HCT116 (cell line): ENCODE results near the gene BSPRY. TPM values are rescaled to one million over a fixed set of nuclear protein-coding genes. Genes with fewer than 3 reads are reported as not detected.
"Not testable (repeated sequence)": the region's sequence is repeated elsewhere in the genome, so short reads cannot be mapped to it uniquely, and the experiment has no call there.

Experiments used
- ATAC-seq: fragments of 200-7000 bp; cut with Tn5 transposase; 2 replicates; pipeline ENCODE4 v1.9.1; 2020; ENCODE audit warnings: mild to moderate bottlenecking, moderate library complexity
- BruUV-seq: library from RNA; stranded (reverse); fragments of 400-500 nt; replicated peaks from 2 replicates; lab custom pipeline; 2021; lab: Mats Ljungman, UMichigan
- CTCF ChIA-PET: fragments of 300-600 bp; sonication (Branson Sonifier 250); formaldehyde crosslinking; loops from one replicate; lab custom pipeline; 2021; ENCODE audit warnings: antibody characterized with exemption; lab: Charles Lee
- POLR2A ChIA-PET: fragments of 300-600, 350-600 bp; sonication (Branson Sonifier 250); formaldehyde crosslinking; loops from one replicate; lab custom pipeline; 2021; ENCODE audit warnings: antibody characterized with exemption; lab: Charles Lee
- RAD21 ChIA-PET, 2 experiments: fragments of 300-600 bp; sonication (Branson Sonifier 250); formaldehyde crosslinking; loops; one replicate each; lab custom pipeline; 2023; ENCODE audit warnings: low total read pairs in 2 of 2; ENCODE audit not compliant: uncharacterized antibody in 2 of 2, unreplicated experiment in 2 of 2, low non-redundant PET in 1 of 2; lab: Charles Lee
- DNase-seq: peaks from one replicate; pipeline ENCODE4 v3.0.0-alpha.2; 2010; ENCODE audit warnings: low read depth, low spot score
- H2AFZ ChIP-seq: fragments of 200-600 bp; shearing (Covaris generic), sonication (generic); 2 replicates; pipeline ENCODE4 v1.6.1; 2017; ENCODE audit warnings: low read depth, mixed run types, mixed read lengths, antibody characterized with exemption, low read length; ENCODE audit not compliant: poor library complexity, severe bottlenecking
- H3K27ac ChIP-seq: 2 replicates; pipeline ENCODE4 v1.5.1; 2012; ENCODE audit warnings: low read depth, low read length
- H3K27me3 ChIP-seq: fragments of 200-600 bp; sonication (generic); 2 replicates; pipeline ENCODE4 v1.6.1; 2016; ENCODE audit warnings: mixed run types, low read length, mixed read lengths; ENCODE audit not compliant: insufficient read depth
- H3K36me3 ChIP-seq, 2 experiments: fragments of 200-500 bp in 1 of 2; fragments of 200-600 bp in 1 of 2; sonication (Bioruptor generic) in 1 of 2; sonication (generic) in 1 of 2; 2 replicates each; pipeline versions ENCODE4 v1.5.1 to v1.6.1; 2014 to 2016; ENCODE audit warnings: low read length in 2 of 2, inconsistent platforms in 1 of 2, mixed read lengths in 1 of 2, mixed run types in 1 of 2; ENCODE audit not compliant: insufficient read depth in 2 of 2, control insufficient read depth in 1 of 2
- H3K4me1 ChIP-seq, 2 experiments: fragments of 200-600 bp in 1 of 2; sonication (generic) in 1 of 2; 2 replicates each; pipeline versions ENCODE4 v1.5.1 to v1.6.1; 2012 to 2017; ENCODE audit warnings: low read length in 2 of 2, inconsistent platforms in 1 of 2, mild to moderate bottlenecking in 1 of 2, mixed read lengths in 1 of 2, mixed run types in 1 of 2, moderate library complexity in 1 of 2; ENCODE audit not compliant: insufficient read depth in 2 of 2, control insufficient read depth in 1 of 2
- H3K4me2 ChIP-seq: fragments of 200-600 bp; sonication (generic); 2 replicates; pipeline ENCODE4 v1.6.1; 2017; ENCODE audit warnings: mixed run types, low read length, mixed read lengths
- H3K4me3 ChIP-seq, 2 experiments: fragments of 200-600 bp in 1 of 2; sonication (generic) in 1 of 2; replicated peaks in 1 of 2; 2 replicates each; pipeline ENCODE4 v1.5.1; 2011 to 2016; ENCODE audit warnings: low read length in 2 of 2, control low read depth in 1 of 2, low read depth in 1 of 2, mild to moderate bottlenecking in 1 of 2, mixed read lengths in 1 of 2, mixed run types in 1 of 2
- H3K79me2 ChIP-seq: fragments of 200-600 bp; sonication (generic); 2 replicates; pipeline ENCODE4 v1.6.1; 2017; ENCODE audit warnings: mild to moderate bottlenecking, mixed run types, low read length, moderate library complexity, mixed read lengths; ENCODE audit not compliant: insufficient read depth
- H3K9ac ChIP-seq: fragments of 200-600 bp; sonication (generic); 2 replicates; pipeline ENCODE4 v1.6.1; 2016; ENCODE audit warnings: low read length, mixed read lengths
- H3K9me2 ChIP-seq: fragments of 200-600 bp; sonication (generic), shearing (Covaris generic); 2 replicates; pipeline ENCODE4 v1.6.1; 2017; ENCODE audit warnings: mixed run types, mild to moderate bottlenecking, moderate library complexity; ENCODE audit not compliant: insufficient read depth
- H3K9me3 ChIP-seq, 2 experiments: fragments of 200-500 bp in 1 of 2; fragments of 200-600 bp in 1 of 2; sonication (Bioruptor generic) in 1 of 2; sonication (generic) in 1 of 2; 2 replicates each; pipeline ENCODE4 v1.6.1; 2014 to 2017; ENCODE audit warnings: low read length in 2 of 2, mixed read lengths in 2 of 2, inconsistent platforms in 1 of 2, low read depth in 1 of 2, mild to moderate bottlenecking in 1 of 2, mixed run types in 1 of 2, moderate library complexity in 1 of 2; ENCODE audit not compliant: control insufficient read depth in 1 of 2, insufficient read depth in 1 of 2
- H4K20me1 ChIP-seq: fragments of 200-600 bp; sonication (generic), shearing (Covaris generic); 2 replicates; pipeline ENCODE4 v1.6.1; 2017; ENCODE audit warnings: mixed run types, mild to moderate bottlenecking, moderate library complexity; ENCODE audit not compliant: insufficient read depth
- CEBPB ChIP-seq: IDR thresholded peaks from 2 replicates; pipeline ENCODE4 v1.6.1; 2012; ENCODE audit warnings: low read depth
- EZH2phosphoT487 ChIP-seq: fragments of 200-600 bp; IDR thresholded peaks from 2 replicates; pipeline ENCODE4 v1.6.1; 2018; ENCODE audit warnings: antibody characterized with exemption, borderline replicate concordance
- FOSL1 ChIP-seq: IDR thresholded peaks from 2 replicates; pipeline ENCODE4 v1.6.1; 2012; ENCODE audit warnings: low read depth
- POLR2A ChIP-seq: IDR thresholded peaks from 2 replicates; pipeline ENCODE4 v1.7.0; 2011; ENCODE audit warnings: borderline replicate concordance; ENCODE audit not compliant: insufficient read depth, insufficient read length; ENCODE audit errors: extremely low read depth
- POLR2AphosphoS5 ChIP-seq: IDR thresholded peaks from 2 replicates; pipeline ENCODE4 v1.6.1; 2011; ENCODE audit warnings: mild to moderate bottlenecking, low read depth, low read length, moderate library complexity
- SIN3A ChIP-seq: IDR thresholded peaks from 2 replicates; pipeline ENCODE4 v1.6.1; 2012; ENCODE audit warnings: low read depth
- YY1 ChIP-seq: IDR thresholded peaks from 2 replicates; pipeline ENCODE4 v1.6.1; 2011; ENCODE audit warnings: low read length, low read depth, moderate library complexity, mild to moderate bottlenecking; ENCODE audit not compliant: insufficient replicate concordance; ENCODE audit errors: extremely low read depth
- ZBTB33 ChIP-seq: IDR thresholded peaks from 2 replicates; pipeline ENCODE4 v1.6.1; 2011; ENCODE audit warnings: mild to moderate bottlenecking, low read length, moderate library complexity; ENCODE audit not compliant: insufficient replicate concordance; ENCODE audit errors: extremely low read depth
- ZFX ChIP-seq: fragments of 450-650 bp; IDR thresholded peaks from 2 replicates; pipeline ENCODE4 v1.6.1; 2017
- intact Hi-C: fragments of 100-400 bp; cut with micrococcal nuclease; formaldehyde crosslinking; loops from 2 replicates; pipeline ENCODE4 v1.10.0; 2022
- total RNA-seq: library from RNA; stranded (reverse); gene quantifications from one replicate; pipeline ENCODE4 v1.2.1, GENCODE V29; 2021; ENCODE audit not compliant: unreplicated experiment

BSPRY gene
- total RNA-seq, 1 experiment from 2014 or later, result 22.7 TPM

- Histone ChIP-seq H3K4me2 (peak within 1 kb of the TSS; percentile 89), H3K4me1 (peaks cover 19 to 30% of the 10 kb centered on the region in 2 experiments), H3K27me3 (no peaks in the 10 kb centered on the region), H3K9me2 (no peaks in the 10 kb centered on the region), H2AFZ (peak within 1 kb of the TSS; percentile 94), H4K20me1 (no peaks in the 10 kb centered on the region), H3K27ac (peak within 1 kb of the TSS; percentile 84), H3K79me2 (peaks cover 14% of the 10 kb centered on the region), H3K4me3 (peak within 1 kb of the TSS; percentile 93 to 95), H3K9me3 (no peaks in the 10 kb centered on the region), H3K9ac (peak within 1 kb of the TSS; percentile 88), H3K36me3 (peaks cover 6 to 7% of the 10 kb centered on the region in 2 experiments; a peak in 2 of 4 replicates)
- DNase-seq (peak; percentile 48), ATAC-seq (peak; percentile 88)
- TF ChIP-seq POLR2A (peak; percentile 49), ZBTB33 (no peak), EZH2phosphoT487 (no peak), POLR2AphosphoS5 (peak; percentile 98), CEBPB (no peak), FOSL1 (no peak), SIN3A (no peak), ZFX (peak; percentile 75; the same call in 1 of the 2 replicates), YY1 (peak; percentile 11)
- ChIA-PET CTCF (interaction anchor here (1.2 kb wide), 1 partner anchor 281 kb away, joined by 3 read pairs; no protein-coding TSS in a partner anchor), RAD21 (interaction anchor here (0.6 to 0.7 kb wide), 3 partner anchors 27 to 510 kb away, joined by 3 to 4 read pairs (median 3); partner anchors contain the start of genes C9orf43 (in 1 of the 2) and POLE3 (in 1 of the 2)), POLR2A (interaction anchor here (0.6 to 1.4 kb wide), 6 partner anchors 13 to 186 kb away, joined by 3 to 6 read pairs (median 4); partner anchors contain the start of genes CDC26 and PRPF4)
- intact Hi-C loops, result no loop called here
- no TSS peak for BruUV-seq
Observed at GRCh38 chr9:113376634-113377567, 27.6 kb downstream of the BSPRY start, which contains the start of gene HDHD3. TSS of gene HDHD3 (minus strand) at chr9:113376986. CDS start at chr9:113374354, 2,632 bp downstream.

GRCh38 chr9:113379094-113379828 lies 29.9 kb downstream of the BSPRY start:
- POLR2A ChIA-PET, BruUV-seq, H3K9ac ChIP-seq, H3K4me2 ChIP-seq, H3K4me3 ChIP-seq, H3K9me2 ChIP-seq, H3K9me3 ChIP-seq, CTCF ChIA-PET, H3K27me3 ChIP-seq, H2AFZ ChIP-seq, RAD21 ChIA-PET, DNase-seq, H3K27ac ChIP-seq, ATAC-seq, H4K20me1 ChIP-seq, intact Hi-C loops, H3K36me3 ChIP-seq: not testable (repeated sequence)
- Histone ChIP-seq H3K79me2 (peaks cover 14% of the 10 kb centered on the region), H3K4me1 (peaks cover 24 to 36% of the 10 kb centered on the region in 2 experiments)
